PC-9 (cell line): ENCODE results near the gene SELL.
"Not testable (repeated sequence)": the region's sequence is repeated elsewhere in the genome, so short reads cannot be mapped to it uniquely, and the experiment has no call there.

ENCODE experiments used
- CTCF ChIP-seq: fragments of 200-600 bp; sonication (generic); conservative IDR thresholded peaks from 2 replicates; pipeline ENCODE4 v1.6.1; 2017; ENCODE audit warnings: mixed run types, antibody characterized with exemption, mild to moderate bottlenecking, moderate library complexity
- EZH2 ChIP-seq: fragments of 200-600 bp; sonication (generic); IDR thresholded peaks from 2 replicates; pipeline ENCODE4 v1.8.0; 2017; ENCODE audit warnings: antibody characterized with exemption, low read depth

- not testable (repeated sequence) for TF ChIP-seq CTCF, EZH2
These were observed 28.3 kb downstream of the SELL start for GRCh38 chr1:169683168-169683567.
